Pancreas (tissue), 10 donors: ENCODE measurements around the gene S100A9. TPM values are rescaled to one million over a fixed set of nuclear protein-coding genes. Genes with fewer than 3 reads are reported as not detected.
"Not testable (repeated sequence)": the region's sequence is repeated elsewhere in the genome, so short reads cannot be mapped to it uniquely, and the experiment has no call there.

Experiments
- ATAC-seq, 4 donors: fragments of 200-7000 bp; cut with Tn5 transposase; one replicate each; pipeline versions ENCODE4 v1.8.0 to v1.9.1; 2020; ENCODE audit warnings: mild to moderate bottlenecking in 4 of 4, moderate library complexity in 4 of 4
- DNase-seq, 6 donors: peaks; one replicate each; pipeline ENCODE4 v3.0.0-alpha.2; 2020
- FAIRE-seq: peaks from 2 replicates; lab custom pipeline; 2012; peaks lifted over from hg19 to GRCh38; lab: Jason Lieb, UNC
- H3K27ac ChIP-seq, 4 donors: fragments of 200-600 bp; sonication (generic); 1 replicate in 3 of 4; 2 replicates in 1 of 4; pipeline versions ENCODE4 v1.5.0 to v1.8.0; 2020
- H3K27me3 ChIP-seq, 4 donors: fragments of 200-600 bp; one replicate each; pipeline ENCODE4 v1.8.0; 2021
- H3K36me3 ChIP-seq, 3 donors: fragments of 200-600 bp; sonication (generic) in 1 of 3; one replicate each; pipeline versions ENCODE4 v1.5.0 to v1.8.0; 2020 to 2021
- H3K4me1 ChIP-seq, 3 donors: fragments of 200-600 bp; one replicate each; pipeline ENCODE4 v1.8.0; 2021
- H3K4me3 ChIP-seq, 4 donors: fragments of 200-600 bp; sonication (generic) in 2 of 4; one replicate each; pipeline versions ENCODE4 v1.5.0 to v1.8.0; 2020 to 2021
- H3K9me3 ChIP-seq, 4 donors: fragments of 200-600 bp; one replicate each; pipeline ENCODE4 v1.8.0; 2021
- WGBS, 2 donors: extraction: QIAGEN DNeasy Blood & Tissue Kit; methylation state at CpG; one replicate each; pipeline ENCODE4 v1.1.7; 2013; 5-methylcytosine and 5-hydroxymethylcytosine counted together
- intact Hi-C, 3 donors: fragments of 100-400 bp; cut with DNase I; formaldehyde crosslinking; loops; one replicate each; pipeline versions ENCODE4 v1.11.1 to v1.14.2; 2022
- polyA plus RNA-seq, 2 donors: library from polyadenylated mRNA; stranded (reverse); fragments of 200-250 nt; gene quantifications; one replicate each; pipeline ENCODE4 v1.2.3, GENCODE V29; 2013
- total RNA-seq, 6 donors: library from RNA; stranded (reverse); fragmentation: NEBNext Ultra II Directional in 4 of 6; extraction: Animal tissue kit (Norgen Biotek cat#: 25700) in 4 of 6; gene quantifications; one replicate each; pipeline versions ENCODE4 v1.2.1 to v1.2.4, GENCODE V29; 2021 to 2023
- TF ChIP-seq, protein P1 (sequence below), 4 donors: fragments of 200-600 bp; sonication (generic) in 3 of 4; IDR thresholded peaks; one replicate each; pipeline versions ENCODE4 v1.5.0 to v1.8.0; 2021; ENCODE audit warnings: antibody characterized with exemption in 4 of 4
- donor health status: healthy with polysubstance abuse.
- donor health status: DM: no; HTN: no; CAD: no; lungs with moderate emphysema.
- donor health status: DM: no; HTN: no; CAD: no.
- donor health status: control.
- donor health status: control.
- donor health status: Bipolar disorder and iron deficiency.
- donor health status: DM: yes; HTN: yes; CAD: no.
- donor health status: DM: no; HTN: no; CAD: no.
- donor health status: DM: no; HTN: no; CAD: no.
- donor health status: DM: yes; HTN: yes; CAD: no.

The S100A9 gene
- total and polyA plus RNA-seq, 8 donors = 3.9 to 79.6 (median 36.8) TPM

DNA sequence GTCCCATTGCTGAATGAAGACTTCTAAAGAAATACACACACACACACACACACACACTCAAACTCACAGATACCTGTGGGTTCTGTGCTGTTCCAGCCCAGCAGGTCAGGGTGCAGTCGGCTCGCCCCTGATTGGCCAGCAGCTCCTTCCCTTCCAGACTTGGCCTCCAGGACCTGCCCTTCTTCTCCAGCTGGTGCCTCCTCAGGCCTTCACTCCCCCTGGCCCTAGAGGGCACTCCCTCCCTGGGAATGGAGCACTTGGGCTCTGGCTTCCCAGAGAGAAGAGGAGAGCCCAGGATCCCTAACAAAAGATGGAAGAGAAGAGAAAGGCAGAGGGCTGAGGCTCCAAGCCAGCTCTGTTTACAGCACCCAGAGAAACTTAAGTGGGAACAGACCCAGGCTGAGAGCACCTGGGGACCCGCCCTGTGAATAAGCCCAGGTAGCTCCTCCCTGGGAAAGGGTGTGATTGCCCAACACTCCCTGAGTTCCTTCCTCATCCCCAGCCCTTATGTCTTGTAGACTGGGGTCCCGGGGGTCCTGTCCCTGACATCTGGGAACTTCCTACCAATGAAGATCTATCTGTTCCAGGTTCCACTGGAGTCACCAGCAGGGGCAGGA lies 45.0 kb upstream of the S100A9 start, which contains the start of gene PGLYRP3:
Gene PGLYRP3 (minus strand): TSS at position 383 of the 617 bp plus-strand sequence. CDS start 2,287 bp downstream, outside the sequence.
- ATAC-seq = no peak
- Histone ChIP-seq H3K9me3 (no peaks in the 10 kb centered on the region), H3K36me3 (no peaks in the 10 kb centered on the region), H3K4me3 (no peak within 1 kb of the TSS), H3K27me3 (no peaks in the 10 kb centered on the region), H3K27ac (no peak within 1 kb of the TSS), H3K4me1 (no peaks in the 10 kb centered on the region)
- DNase-seq = no peak
- 55 to 72% methylated on average over 4 of the region's 4 CpGs for WGBS, 2 donors
- FAIRE-seq = no peak
- intact Hi-C loops = no loop called here
- TF ChIP-seq, protein P1, sequence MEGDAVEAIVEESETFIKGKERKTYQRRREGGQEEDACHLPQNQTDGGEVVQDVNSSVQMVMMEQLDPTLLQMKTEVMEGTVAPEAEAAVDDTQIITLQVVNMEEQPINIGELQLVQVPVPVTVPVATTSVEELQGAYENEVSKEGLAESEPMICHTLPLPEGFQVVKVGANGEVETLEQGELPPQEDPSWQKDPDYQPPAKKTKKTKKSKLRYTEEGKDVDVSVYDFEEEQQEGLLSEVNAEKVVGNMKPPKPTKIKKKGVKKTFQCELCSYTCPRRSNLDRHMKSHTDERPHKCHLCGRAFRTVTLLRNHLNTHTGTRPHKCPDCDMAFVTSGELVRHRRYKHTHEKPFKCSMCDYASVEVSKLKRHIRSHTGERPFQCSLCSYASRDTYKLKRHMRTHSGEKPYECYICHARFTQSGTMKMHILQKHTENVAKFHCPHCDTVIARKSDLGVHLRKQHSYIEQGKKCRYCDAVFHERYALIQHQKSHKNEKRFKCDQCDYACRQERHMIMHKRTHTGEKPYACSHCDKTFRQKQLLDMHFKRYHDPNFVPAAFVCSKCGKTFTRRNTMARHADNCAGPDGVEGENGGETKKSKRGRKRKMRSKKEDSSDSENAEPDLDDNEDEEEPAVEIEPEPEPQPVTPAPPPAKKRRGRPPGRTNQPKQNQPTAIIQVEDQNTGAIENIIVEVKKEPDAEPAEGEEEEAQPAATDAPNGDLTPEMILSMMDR (IDR thresholded peaks at IDR 0.05) = no peak

DNA sequence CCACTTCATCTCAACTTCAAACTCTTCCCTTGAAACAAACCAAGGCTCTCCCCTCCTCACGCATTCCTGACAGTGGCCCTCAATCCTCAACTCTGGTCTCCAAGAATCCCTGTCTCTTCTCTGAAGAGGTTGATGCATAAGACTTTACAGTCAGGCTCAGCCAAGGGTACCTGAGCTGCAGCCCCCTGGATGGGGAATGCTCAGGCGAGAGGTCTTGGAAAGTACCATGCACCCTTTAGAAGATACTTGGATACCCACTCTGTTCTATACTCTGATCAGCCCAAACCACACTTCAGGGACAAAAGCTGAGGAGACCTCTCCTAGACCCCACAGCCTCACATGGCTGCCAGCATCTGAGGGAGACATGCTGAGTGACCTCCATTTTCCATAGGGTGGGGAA lies 44.4 kb upstream of the S100A9 start:
- 86 to 88% methylated on average over 2 of the region's 2 CpGs for WGBS, 2 donors
- FAIRE-seq = no peak

DNA sequence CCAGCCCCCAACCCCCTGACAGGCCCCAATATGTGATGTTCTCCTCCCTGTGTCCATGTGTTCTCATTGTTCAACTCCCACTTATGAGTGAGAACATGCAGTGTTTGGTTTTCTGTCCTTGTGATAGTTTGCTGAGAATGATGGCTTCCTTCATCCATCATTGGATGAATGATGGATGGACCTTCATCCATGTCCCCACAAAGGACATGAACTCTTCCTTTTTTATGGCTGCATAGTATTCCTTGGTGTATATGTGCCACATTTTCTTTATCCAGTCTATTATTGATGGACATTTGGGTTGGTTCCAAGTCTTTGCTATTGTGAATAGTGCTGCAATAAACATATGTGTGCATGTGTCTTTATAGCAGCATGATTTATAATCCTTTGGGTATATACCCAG lies 43.3 kb upstream of the S100A9 start:
- H3K4me3 ChIP-seq, H3K4me1 ChIP-seq, intact Hi-C loops, H3K27ac ChIP-seq, FAIRE-seq, H3K27me3 ChIP-seq, ATAC-seq, DNase-seq, H3K9me3 ChIP-seq, H3K36me3 ChIP-seq: not testable (repeated sequence)

More for the DNA sequence above, 44.4 kb upstream of the S100A9 start:
- no peak overlapping the region for H3K4me3 ChIP-seq
- H3K27ac ChIP-seq = no peak overlapping the region
- H3K9me3 ChIP-seq = no peaks in the 10 kb centered on the region
- TF ChIP-seq, protein P1 (IDR thresholded peaks at IDR 0.05) = no peak
- no peak for ATAC-seq
- no peaks in the 10 kb centered on the region for H3K4me1 ChIP-seq
- H3K36me3 ChIP-seq = no peaks in the 10 kb centered on the region
- no peaks in the 10 kb centered on the region for H3K27me3 ChIP-seq
- DNase-seq = no peak
- intact Hi-C loops = no loop called here

DNA sequence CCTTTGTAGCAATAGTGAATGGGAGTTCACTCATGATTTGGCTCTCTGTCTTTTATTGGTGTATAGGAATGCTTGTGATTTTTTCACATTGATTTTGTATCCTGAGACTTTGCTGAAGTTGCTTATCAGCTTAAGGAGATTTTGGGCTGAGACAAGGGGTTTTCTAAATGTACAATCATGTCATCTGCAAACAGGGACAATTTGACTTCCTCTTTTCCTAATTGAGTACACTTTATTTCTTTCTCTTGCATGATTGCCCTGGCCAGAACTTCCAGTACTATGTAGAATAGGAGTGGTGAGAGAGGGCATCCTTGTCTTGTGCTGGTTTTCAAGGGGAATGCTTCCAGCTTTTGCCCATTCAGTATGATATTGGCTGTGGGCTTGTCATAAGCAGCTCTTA lies 41.6 kb upstream of the S100A9 start:
- H3K4me3 ChIP-seq, H3K4me1 ChIP-seq, H3K27ac ChIP-seq, FAIRE-seq, H3K27me3 ChIP-seq, ATAC-seq, DNase-seq, H3K9me3 ChIP-seq, intact Hi-C loops, H3K36me3 ChIP-seq: not testable (repeated sequence)

DNA sequence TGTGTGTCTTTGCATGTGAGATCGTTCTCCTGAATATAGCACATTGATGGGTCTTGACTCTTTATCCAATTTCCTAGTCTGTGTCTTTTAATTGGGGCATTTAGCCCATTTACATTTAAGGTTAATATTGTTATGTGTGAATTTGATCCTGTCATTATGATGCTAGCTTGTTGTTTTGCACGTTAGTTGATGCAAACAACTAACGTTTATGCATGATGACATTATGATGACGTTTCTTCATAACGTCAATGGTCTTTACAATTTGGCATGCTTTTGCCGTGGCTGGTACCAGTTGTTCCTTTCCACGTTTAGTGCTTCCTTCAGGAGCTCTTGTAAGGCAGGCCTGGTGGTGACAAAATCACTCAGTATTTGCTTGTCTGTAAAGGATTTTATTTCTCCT lies 39.5 kb upstream of the S100A9 start:
- H3K27me3 ChIP-seq, H3K9me3 ChIP-seq, intact Hi-C loops, DNase-seq, H3K4me1 ChIP-seq, FAIRE-seq, H3K36me3 ChIP-seq, ATAC-seq, H3K4me3 ChIP-seq, H3K27ac ChIP-seq: not testable (repeated sequence)
- WGBS, 2 donors = 61 to 72% methylated on average over 7 of the region's 7 CpGs

DNA sequence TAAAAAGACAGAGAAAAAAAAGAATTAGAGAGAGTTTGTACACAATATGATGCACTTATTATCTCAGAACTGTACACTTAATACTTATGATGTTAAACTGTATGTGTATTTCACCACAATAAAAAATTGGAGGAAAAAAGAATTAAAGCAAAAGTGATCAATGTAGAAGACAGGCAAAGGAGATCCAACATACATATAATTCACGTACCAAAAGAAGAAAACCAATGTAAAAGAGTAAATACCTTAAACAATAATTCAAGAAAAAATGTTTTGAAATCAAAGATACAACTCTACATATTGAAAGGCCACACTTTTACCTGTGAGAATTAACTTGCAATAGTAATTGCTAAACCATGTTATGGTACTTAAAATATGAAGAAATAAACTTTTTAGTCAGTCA lies 35.1 kb upstream of the S100A9 start:
- 0% methylated on average over 1 of the region's 1 CpG for WGBS, 2 donors
- no peak for ATAC-seq
- no peak overlapping the region for H3K4me3 ChIP-seq
- TF ChIP-seq, protein P1 (IDR thresholded peaks at IDR 0.05) = no peak
- H3K36me3 ChIP-seq = no peaks in the 10 kb centered on the region
- DNase-seq = no peak
- H3K27me3 ChIP-seq = no peaks in the 10 kb centered on the region
- H3K9me3 ChIP-seq = peaks cover 0 to 3% (median 0%) of the 10 kb centered on the region in 4 donors
- intact Hi-C loops = no loop called here
- H3K27ac ChIP-seq = no peak overlapping the region
- no peaks in the 10 kb centered on the region for H3K4me1 ChIP-seq
- FAIRE-seq = no peak
